ENCODE measurements around the gene THBS2. TPM values are rescaled to one million over a fixed set of nuclear protein-coding genes. Genes with fewer than 3 reads are reported as not detected.
A peak's percentile ranks its signal among the peaks of the same experiment; 100 is the strongest.
"Not testable (repeated sequence)": the region's sequence is repeated elsewhere in the genome, so short reads cannot be mapped to it uniquely, and the experiment has no call there.

THBS2 gene
- total RNA-seq, 1 donor from 2014 or later = 0.13 TPM

- Mint-ChIP-seq H3K9me3 (peaks cover 2% of the 10 kb centered on the region), H3K36me3 (no peaks in the 10 kb centered on the region), H3K4me1 (peaks cover 17% of the 10 kb centered on the region), H3K4me3 (no peak overlapping the region), H3K27ac (peak overlapping the region; percentile 8), H3K27me3 (ENCODE audit: insufficient read depth, low read depth) (peaks cover 4% of the 10 kb centered on the region)
- H3K4me2 ChIP-seq = no peak overlapping the region
- no peaks in the 10 kb centered on the region for H3K79me2 ChIP-seq (ENCODE audit: low read depth)
- no peak overlapping the region for H3K27ac ChIP-seq
- H4K20me1 ChIP-seq (ENCODE audit: low read depth) = no peaks in the 10 kb centered on the region
- H3K9me3 ChIP-seq (ENCODE audit: low read depth) = no peaks in the 10 kb centered on the region
- no peak overlapping the region for H2AFZ ChIP-seq (replicated peaks)
- H3K9ac ChIP-seq = no peak overlapping the region
- H3F3A ChIP-seq (ENCODE audit: low read depth) = peaks cover 13% of the 10 kb centered on the region
- H3K4me1 ChIP-seq = peaks cover 15% of the 10 kb centered on the region
- no peak overlapping the region for H3K4me3 ChIP-seq
- no peaks in the 10 kb centered on the region for H3K27me3 ChIP-seq
- TF ChIP-seq EZH2phosphoT487 (IDR thresholded peaks at IDR 0.05) (no peak), EZH2 (IDR thresholded peaks at IDR 0.05) (no peak), CTCF (IDR thresholded peaks at IDR 0.05) (no peak)
- no peaks in the 10 kb centered on the region for H3K36me3 ChIP-seq
- no peak for DNase-seq (ENCODE audit: low spot score)
Observed at GRCh38 chr6:169271877-169272216, 18.2 kb upstream of the THBS2 start.

DNA sequence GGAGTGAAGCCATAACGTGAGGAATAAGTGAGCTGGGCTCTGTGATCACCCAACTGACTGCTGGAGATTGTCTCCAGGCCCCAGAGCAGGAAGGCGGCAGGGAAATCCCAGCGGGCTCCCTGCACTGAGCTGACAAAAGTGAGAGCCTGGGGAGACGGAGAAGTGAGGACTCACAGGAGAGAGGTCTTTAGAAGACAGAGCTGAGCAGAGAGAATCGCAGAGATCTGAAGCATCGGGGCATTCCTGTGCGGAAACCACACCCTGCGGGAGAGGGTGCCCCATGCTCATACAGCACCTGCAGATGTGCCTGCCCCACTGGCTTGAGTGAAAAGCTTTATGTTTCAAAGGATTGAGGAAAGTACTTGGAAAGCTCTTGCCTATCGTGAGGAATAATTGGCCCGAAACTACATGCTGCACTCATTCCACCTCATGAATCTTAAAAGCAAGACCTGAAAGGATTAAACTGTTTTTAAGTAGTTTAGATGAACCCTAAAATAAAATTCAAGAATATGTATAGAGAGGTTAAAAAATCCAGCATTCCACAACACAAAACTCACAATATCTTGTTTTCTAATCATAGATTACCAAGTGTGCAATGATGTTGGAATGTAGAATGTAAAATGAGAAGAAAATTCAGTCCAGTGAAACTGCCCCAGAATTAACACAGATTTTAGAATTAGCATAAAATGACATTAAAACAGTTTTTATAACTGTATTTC is 17.7 kb upstream of the THBS2 start:
- H3K27me3 Mint-ChIP-seq (ENCODE audit: insufficient read depth, low read depth) = peaks cover 4% of the 10 kb centered on the region
- no peak overlapping the region for H3K27ac ChIP-seq
- no peaks in the 10 kb centered on the region for H3K36me3 Mint-ChIP-seq
- H4K20me1 ChIP-seq (ENCODE audit: low read depth) = no peaks in the 10 kb centered on the region
- no peak overlapping the region for H3K4me3 ChIP-seq
- H3K27me3 ChIP-seq = no peaks in the 10 kb centered on the region
- no peaks in the 10 kb centered on the region for H3K9me3 ChIP-seq (ENCODE audit: low read depth)
- H3K4me2 ChIP-seq = peak overlapping the region; percentile 62
- no peaks in the 10 kb centered on the region for H3K36me3 ChIP-seq
- peaks cover 17% of the 10 kb centered on the region for H3K4me1 Mint-ChIP-seq
- H2AFZ ChIP-seq (replicated peaks) = peak overlapping the region; percentile 87
- H3K9ac ChIP-seq = no peak overlapping the region
- TF ChIP-seq CTCF (IDR thresholded peaks at IDR 0.05) = no peak
- TF ChIP-seq EZH2phosphoT487 (IDR thresholded peaks at IDR 0.05) = no peak
- TF ChIP-seq EZH2 (IDR thresholded peaks at IDR 0.05) = no peak
- peaks cover 2% of the 10 kb centered on the region for H3K9me3 Mint-ChIP-seq
- H3K27ac Mint-ChIP-seq = peak overlapping the region; percentile 85
- peak; percentile 47 for DNase-seq (ENCODE audit: low spot score)
- no peak overlapping the region for H3K4me3 Mint-ChIP-seq
- H3F3A ChIP-seq (ENCODE audit: low read depth) = peaks cover 13% of the 10 kb centered on the region
- peaks cover 15% of the 10 kb centered on the region for H3K4me1 ChIP-seq
- H3K79me2 ChIP-seq (ENCODE audit: low read depth) = no peaks in the 10 kb centered on the region

- H3K4me1 Mint-ChIP-seq = peaks cover 17% of the 10 kb centered on the region
- H4K20me1 ChIP-seq (ENCODE audit: low read depth); H3K27me3 Mint-ChIP-seq (ENCODE audit: insufficient read depth, low read depth); H3K27ac ChIP-seq; H3K36me3 ChIP-seq; H3K4me2 ChIP-seq; H3K9me3 Mint-ChIP-seq; H3K36me3 Mint-ChIP-seq; H3K27ac Mint-ChIP-seq; H3K4me3 ChIP-seq; H3K79me2 ChIP-seq (ENCODE audit: low read depth); H3K9me3 ChIP-seq (ENCODE audit: low read depth); DNase-seq (ENCODE audit: low spot score); H3K4me3 Mint-ChIP-seq; H3K27me3 ChIP-seq; H3K9ac ChIP-seq; H2AFZ ChIP-seq (replicated peaks): not testable (repeated sequence)
- Histone ChIP-seq H3K4me1 (peaks cover 15% of the 10 kb centered on the region), H3F3A (ENCODE audit: low read depth) (peaks cover 13% of the 10 kb centered on the region)
Observed at GRCh38 chr6:169270077-169270380, 16.4 kb upstream of the THBS2 start.

DNA sequence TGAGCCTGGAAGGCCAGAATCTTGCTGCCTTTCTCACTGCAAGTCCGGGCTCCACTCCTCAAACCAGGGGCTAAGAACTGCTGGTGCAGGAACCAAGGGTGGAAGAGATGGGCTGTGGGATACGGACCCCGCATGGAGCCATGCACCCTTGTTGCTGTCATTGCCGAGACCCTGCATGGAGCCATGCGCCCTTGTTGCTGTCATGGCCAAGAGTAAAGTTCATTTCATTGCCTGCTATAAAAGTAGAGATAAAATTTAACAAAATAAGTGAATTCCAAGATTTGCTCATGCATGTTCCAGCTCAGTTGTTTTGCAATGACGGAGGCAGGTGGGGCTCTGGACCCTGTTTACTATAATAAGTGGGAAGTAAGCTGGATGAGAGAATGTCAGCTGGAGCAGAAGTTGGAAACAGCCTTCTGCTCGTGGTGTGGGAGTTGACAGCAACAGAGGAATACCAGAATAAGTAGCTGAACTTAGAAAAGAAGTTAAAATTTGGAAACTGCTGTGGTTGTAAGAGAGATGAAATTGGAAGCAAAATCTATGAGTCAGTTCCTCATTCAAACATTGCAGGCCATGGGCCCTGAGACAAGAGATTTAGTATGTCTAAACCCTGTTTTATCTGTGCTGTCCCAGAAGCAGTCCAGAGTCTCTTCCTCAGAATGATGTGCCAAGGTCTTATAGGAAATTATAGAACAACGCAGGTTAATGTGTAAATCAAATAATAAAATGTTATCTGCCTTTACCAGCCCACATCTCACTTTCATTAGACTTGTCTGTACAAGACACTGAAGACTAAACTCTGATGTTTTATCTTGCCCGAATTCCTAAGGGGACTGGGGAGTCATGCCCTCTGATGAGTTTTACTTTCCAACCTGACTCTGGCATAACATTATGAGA is 15.8 kb upstream of the THBS2 start:
- H3K79me2 ChIP-seq (ENCODE audit: low read depth) = no peaks in the 10 kb centered on the region
- no peaks in the 10 kb centered on the region for H3K36me3 ChIP-seq
- no peak for TF ChIP-seq EZH2phosphoT487 (IDR thresholded peaks at IDR 0.05)
- no peak for TF ChIP-seq CTCF (IDR thresholded peaks at IDR 0.05)
- Mint-ChIP-seq H3K27ac (no peak overlapping the region), H3K36me3 (no peaks in the 10 kb centered on the region), H3K9me3 (peaks cover 2% of the 10 kb centered on the region), H3K4me1 (peaks cover 17% of the 10 kb centered on the region), H3K27me3 (ENCODE audit: insufficient read depth, low read depth) (peaks cover 6% of the 10 kb centered on the region), H3K4me3 (no peak overlapping the region)
- no peak overlapping the region for H3K4me2 ChIP-seq
- peaks cover 13% of the 10 kb centered on the region for H3F3A ChIP-seq (ENCODE audit: low read depth)
- H3K27me3 ChIP-seq = no peaks in the 10 kb centered on the region
- H2AFZ ChIP-seq (replicated peaks) = no peak overlapping the region
- no peak overlapping the region for H3K9ac ChIP-seq
- H3K4me3 ChIP-seq = no peak overlapping the region
- H3K4me1 ChIP-seq = peaks cover 15% of the 10 kb centered on the region
- H3K27ac ChIP-seq = no peak overlapping the region
- no peaks in the 10 kb centered on the region for H4K20me1 ChIP-seq (ENCODE audit: low read depth)
- H3K9me3 ChIP-seq (ENCODE audit: low read depth) = no peaks in the 10 kb centered on the region
- DNase-seq (ENCODE audit: low spot score) = no peak
